ENCODE measurements around the gene ZC3H18.

The ZC3H18 gene

GRCh38 chr16:88613911-88614817, 44.0 kb downstream of the ZC3H18 start:
- no peak for TF ChIP-seq CTCF (conservative IDR thresholded peaks at IDR 0.05; ENCODE audit: low read length)
- DNase-seq (ENCODE audit: low read depth), result no peak
- no peak overlapping the region for H3K4me3 ChIP-seq (ENCODE audit: low read length)

GRCh38 chr16:88614818-88615580, 44.8 kb downstream of the ZC3H18 start:
- no peak overlapping the region for H3K4me3 ChIP-seq (ENCODE audit: low read length)
- TF ChIP-seq CTCF (conservative IDR thresholded peaks at IDR 0.05; ENCODE audit: low read length), result no peak
- DNase-seq (ENCODE audit: low read depth), result no peak

- no peak overlapping the region for H3K4me3 ChIP-seq (ENCODE audit: low read length)
- no peak for DNase-seq (ENCODE audit: low read depth)
- TF ChIP-seq CTCF (conservative IDR thresholded peaks at IDR 0.05; ENCODE audit: low read length), result no peak
Measured at GRCh38 chr16:88616320-88616719, 46.1 kb downstream of the ZC3H18 start.

- no peak for DNase-seq (ENCODE audit: low read depth)
- no peak for TF ChIP-seq CTCF (conservative IDR thresholded peaks at IDR 0.05; ENCODE audit: low read length)
- no peak overlapping the region for H3K4me3 ChIP-seq (ENCODE audit: low read length)
Measured at GRCh38 chr16:88616736-88617135, 46.5 kb downstream of the ZC3H18 start.

- no peak overlapping the region for H3K4me3 ChIP-seq (ENCODE audit: low read length)
- no peak for DNase-seq (ENCODE audit: low read depth)
- no peak for TF ChIP-seq CTCF (conservative IDR thresholded peaks at IDR 0.05; ENCODE audit: low read length)
Measured at GRCh38 chr16:88617268-88618031, 47.2 kb downstream of the ZC3H18 start.

GRCh38 chr16:88618182-88618955, 48.2 kb downstream of the ZC3H18 start:
- no peak for DNase-seq (ENCODE audit: low read depth)
- no peak overlapping the region for H3K4me3 ChIP-seq (ENCODE audit: low read length)
- no peak for TF ChIP-seq CTCF (conservative IDR thresholded peaks at IDR 0.05; ENCODE audit: low read length)
